Natural killer cell (primary cell): ENCODE measurements around the gene CBY3. TPM values are rescaled to one million over a fixed set of nuclear protein-coding genes. Genes with fewer than 3 reads are reported as not detected.

ENCODE experiments used
- ATAC-seq, 3 donors: fragments of 150-1000 bp in 2 of 3; fragments of 200-7000 bp in 1 of 3; cut with Tn5 transposase; 1 replicate in 1 of 3; 2 replicates in 2 of 3; pipeline ENCODE4 v1.10.0; 2021; ENCODE audit warnings: mild to moderate bottlenecking in 2 of 3, moderate library complexity in 2 of 3
- DNase-seq, 2 donors: peaks; one replicate each; pipeline versions ENCODE4 v3.0.0 to v3.0.0-alpha.2; 2013 to 2021; ENCODE audit warnings: mixed read lengths in 1 of 2
- H3K27ac ChIP-seq: one replicate; pipeline ENCODE4 v1.5.1; 2013; ENCODE audit warnings: mild to moderate bottlenecking, low read length
- H3K27me3 ChIP-seq: one replicate; pipeline ENCODE4 v1.6.1; 2013; ENCODE audit warnings: low read length; ENCODE audit not compliant: control insufficient read depth, insufficient read depth
- H3K36me3 ChIP-seq: one replicate; pipeline ENCODE4 v1.6.1; 2013; ENCODE audit warnings: low read length; ENCODE audit not compliant: control insufficient read depth, insufficient read depth
- H3K4me1 ChIP-seq: one replicate; pipeline ENCODE4 v1.6.1; 2013; ENCODE audit warnings: low read length; ENCODE audit not compliant: control insufficient read depth, insufficient read depth
- H3K4me3 ChIP-seq: one replicate; pipeline ENCODE4 v1.5.1; 2013; ENCODE audit warnings: low read length
- H3K9me3 ChIP-seq: one replicate; pipeline ENCODE4 v1.6.1; 2013; ENCODE audit warnings: low read length; ENCODE audit not compliant: control insufficient read depth, insufficient read depth
- H3K27ac Mint-ChIP-seq, 2 donors: one replicate each; pipeline ENCODE4 v1.8.0; 2022; ENCODE audit warnings: mild to moderate bottlenecking in 2 of 2, mixed read lengths in 2 of 2, moderate library complexity in 1 of 2
- H3K27me3 Mint-ChIP-seq, 2 donors: one replicate each; pipeline ENCODE4 v1.8.0; 2022; ENCODE audit warnings: low read depth in 2 of 2, mixed read lengths in 2 of 2
- H3K36me3 Mint-ChIP-seq: one replicate; pipeline ENCODE4 v1.8.0; 2022; ENCODE audit warnings: mixed read lengths
- H3K4me1 Mint-ChIP-seq, 2 donors: one replicate each; pipeline ENCODE4 v1.8.0; 2022; ENCODE audit warnings: mixed read lengths in 2 of 2
- H3K4me3 Mint-ChIP-seq: one replicate; pipeline ENCODE4 v1.8.0; 2022; ENCODE audit warnings: mild to moderate bottlenecking, moderate library complexity, mixed read lengths
- H3K9me3 Mint-ChIP-seq, 2 donors: one replicate each; pipeline ENCODE4 v1.8.0; 2022; ENCODE audit warnings: mixed read lengths in 2 of 2
- WGBS: methylation state at CpG from one replicate; pipeline ENCODE4 v1.1.7; 2013; ENCODE audit warnings: missing lambda C conversion rate; ENCODE audit not compliant: insufficient coverage; 5-methylcytosine and 5-hydroxymethylcytosine counted together
- intact Hi-C: fragments of 100-400 bp; cut with micrococcal nuclease; formaldehyde crosslinking; loops from one replicate; pipeline ENCODE4 v1.14.2; 2022
- total RNA-seq, 4 donors: library from RNA; stranded (reverse); fragments of 120-200 nt in 1 of 4; gene quantifications; one replicate each; pipeline versions ENCODE4 v1.2.3 to v1.2.4, GENCODE V29; 2013 to 2022
- TF ChIP-seq, protein P1 (sequence below): fragments of 200-600 bp; IDR thresholded peaks from one replicate; pipeline ENCODE4 v1.8.0; 2022; ENCODE audit warnings: antibody characterized with exemption

CBY3 gene
- total RNA-seq, 3 donors from 2014 or later (not counting 1 experiment from before 2014, with no cell fraction given): not detected

GRCh38 chr5:179716286-179716685 is 35.5 kb upstream of the CBY3 start:
- Histone ChIP-seq H3K9me3 (no peaks in the 10 kb centered on the region), H3K36me3 (peaks cover 55% of the 10 kb centered on the region), H3K4me3 (no peak overlapping the region), H3K4me1 (no peaks in the 10 kb centered on the region), H3K27me3 (no peaks in the 10 kb centered on the region), H3K27ac (no peak overlapping the region)
- Mint-ChIP-seq H3K27ac (peak overlapping the region; percentile 2 to 36), H3K36me3 (no peaks in the 10 kb centered on the region), H3K27me3 (no peaks in the 10 kb centered on the region), H3K9me3 (no peaks in the 10 kb centered on the region), H3K4me1 (peaks cover 0 to 11% of the 10 kb centered on the region in 2 donors), H3K4me3 (no peak overlapping the region)
- DNase-seq (no peak), ATAC-seq (no peak)
- TF ChIP-seq, protein P1, sequence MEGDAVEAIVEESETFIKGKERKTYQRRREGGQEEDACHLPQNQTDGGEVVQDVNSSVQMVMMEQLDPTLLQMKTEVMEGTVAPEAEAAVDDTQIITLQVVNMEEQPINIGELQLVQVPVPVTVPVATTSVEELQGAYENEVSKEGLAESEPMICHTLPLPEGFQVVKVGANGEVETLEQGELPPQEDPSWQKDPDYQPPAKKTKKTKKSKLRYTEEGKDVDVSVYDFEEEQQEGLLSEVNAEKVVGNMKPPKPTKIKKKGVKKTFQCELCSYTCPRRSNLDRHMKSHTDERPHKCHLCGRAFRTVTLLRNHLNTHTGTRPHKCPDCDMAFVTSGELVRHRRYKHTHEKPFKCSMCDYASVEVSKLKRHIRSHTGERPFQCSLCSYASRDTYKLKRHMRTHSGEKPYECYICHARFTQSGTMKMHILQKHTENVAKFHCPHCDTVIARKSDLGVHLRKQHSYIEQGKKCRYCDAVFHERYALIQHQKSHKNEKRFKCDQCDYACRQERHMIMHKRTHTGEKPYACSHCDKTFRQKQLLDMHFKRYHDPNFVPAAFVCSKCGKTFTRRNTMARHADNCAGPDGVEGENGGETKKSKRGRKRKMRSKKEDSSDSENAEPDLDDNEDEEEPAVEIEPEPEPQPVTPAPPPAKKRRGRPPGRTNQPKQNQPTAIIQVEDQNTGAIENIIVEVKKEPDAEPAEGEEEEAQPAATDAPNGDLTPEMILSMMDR: no peak
- whole genome bisulfite sequencing: 100% methylated on average over 1 of the region's 1 CpG
- intact Hi-C loops: no loop called here

DNA sequence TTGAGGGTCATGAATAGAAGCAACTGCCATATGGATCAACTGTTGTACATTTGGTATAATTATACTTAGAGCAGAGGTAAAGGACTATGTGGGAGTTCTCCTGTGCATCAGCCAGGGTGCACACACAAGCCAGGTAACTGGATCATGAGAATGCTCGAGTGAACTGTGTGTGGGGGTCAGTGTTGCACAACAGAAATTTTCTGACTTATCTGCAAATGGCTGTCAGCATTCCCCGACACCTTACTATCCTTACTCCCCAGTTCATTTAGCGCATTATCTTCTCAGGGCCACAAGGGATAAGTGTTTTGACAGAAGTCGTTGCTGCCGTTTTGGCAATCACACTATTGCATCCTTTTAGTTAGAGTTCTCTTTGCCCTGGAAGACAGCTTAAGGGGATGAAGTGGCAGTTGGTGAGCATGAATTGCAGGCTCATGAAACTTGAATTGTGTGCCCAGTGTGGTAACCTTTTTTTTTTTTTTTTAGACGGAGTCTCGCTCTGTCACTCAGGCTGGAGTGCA is 19.6 kb upstream of the CBY3 start:
- peak overlapping the region; percentile 94 to 99 for H3K27ac Mint-ChIP-seq
- TF ChIP-seq, protein P1: no peak
- Histone ChIP-seq H3K9me3 (no peaks in the 10 kb centered on the region), H3K27me3 (no peaks in the 10 kb centered on the region), H3K4me3 (no peak overlapping the region), H3K36me3 (peaks cover 2% of the 10 kb centered on the region), H3K27ac (peak overlapping the region; percentile 90), H3K4me1 (peaks cover 47% of the 10 kb centered on the region)
- WGBS: 67% methylated on average over 5 of the region's 7 CpGs
- H3K36me3 Mint-ChIP-seq: no peaks in the 10 kb centered on the region
- ATAC-seq (no peak), DNase-seq (no peak)
- no peaks in the 10 kb centered on the region for H3K9me3 Mint-ChIP-seq
- H3K4me1 Mint-ChIP-seq: peaks cover 57 to 62% of the 10 kb centered on the region in 2 donors
- intact Hi-C loops: no loop called here
- peak overlapping the region; percentile 97 for H3K4me3 Mint-ChIP-seq
- H3K27me3 Mint-ChIP-seq: no peaks in the 10 kb centered on the region

- H3K27ac Mint-ChIP-seq: peak overlapping the region; percentile 94 to 99
- no peaks in the 10 kb centered on the region for H3K36me3 Mint-ChIP-seq
- intact Hi-C loops: no loop called here
- peak overlapping the region; percentile 97 for H3K4me3 Mint-ChIP-seq
- H3K36me3 ChIP-seq: peaks cover 2% of the 10 kb centered on the region
- peaks cover 43% of the 10 kb centered on the region for H3K4me1 ChIP-seq
- H3K9me3 Mint-ChIP-seq: no peaks in the 10 kb centered on the region
- peak overlapping the region; percentile 90 for H3K27ac ChIP-seq
- no peaks in the 10 kb centered on the region for H3K9me3 ChIP-seq
- peak overlapping the region; percentile 73 for H3K4me3 ChIP-seq
- H3K27me3 ChIP-seq: no peaks in the 10 kb centered on the region
- H3K27me3 Mint-ChIP-seq: no peaks in the 10 kb centered on the region
- H3K4me1 Mint-ChIP-seq: peaks cover 53 to 59% of the 10 kb centered on the region in 2 donors
- TF ChIP-seq, protein P1: no peak
- WGBS: under 1% methylated on average over 19 of the region's 19 CpGs
- peak in 1 of 3 donors; percentile 8 for ATAC-seq
- peak; percentile 48 to 54 for DNase-seq
Measured at GRCh38 chr5:179699616-179700237, 18.9 kb upstream of the CBY3 start.
